HG02759 (cell line): ENCODE measurements around the gene TLR4.

Experiments used
- ATAC-seq: cut with Tn5 transposase; IDR thresholded peaks from one replicate; pipeline ENCODE4 v1.9.1; 2021; ENCODE audit warnings: mild to moderate bottlenecking, moderate library complexity; ENCODE audit not compliant: unreplicated experiment

The TLR4 gene

DNA sequence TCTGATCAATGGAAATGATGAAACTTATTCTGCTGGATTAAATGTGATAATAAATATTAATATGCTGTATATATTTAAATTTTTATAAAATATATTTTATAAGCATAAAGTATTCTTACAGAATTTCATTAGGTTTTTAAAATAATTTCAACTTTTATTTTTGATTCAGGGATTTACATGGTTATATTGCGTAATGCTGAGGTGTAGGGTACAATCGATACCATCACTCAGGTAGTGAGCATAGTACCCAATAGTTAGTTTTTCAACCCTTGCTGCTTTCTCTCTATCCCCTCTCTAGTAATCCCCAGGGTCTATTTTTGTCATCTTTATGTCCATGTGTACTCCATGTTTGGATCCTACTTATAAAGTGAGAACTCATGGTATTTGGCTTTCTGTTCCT, 5.7 kb downstream of the TLR4 start:
- ATAC-seq: no peak

- ATAC-seq: no peak
These were observed 10.1 kb downstream of the TLR4 start for GRCh38 chr9:117714282-117714681.

GRCh38 chr9:117715411-117715989, 11.3 kb downstream of the TLR4 start:
- ATAC-seq: no peak

DNA sequence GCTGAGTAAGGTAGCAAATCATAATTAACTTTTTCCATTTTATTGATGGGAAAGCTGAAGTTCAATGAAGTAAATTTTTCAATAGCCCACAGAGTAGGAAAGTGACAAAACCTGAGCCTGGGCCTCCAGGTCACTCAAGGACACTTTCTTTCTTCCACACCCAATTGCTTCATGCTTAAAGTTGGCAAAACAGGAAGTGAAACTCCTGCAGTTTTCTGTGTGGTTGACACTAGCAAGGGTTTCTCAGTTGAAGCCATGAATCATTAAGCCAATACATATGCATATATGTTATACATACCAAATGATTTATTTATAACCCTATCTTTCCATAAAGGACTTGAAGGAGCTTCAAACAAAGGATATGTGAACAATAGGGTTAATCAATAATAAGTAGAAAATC, 13.9 kb downstream of the TLR4 start:
- ATAC-seq: peak; percentile 99

- peak; percentile 9 for ATAC-seq
These were observed 14.5 kb downstream of the TLR4 start for GRCh38 chr9:117718701-117719100.

DNA sequence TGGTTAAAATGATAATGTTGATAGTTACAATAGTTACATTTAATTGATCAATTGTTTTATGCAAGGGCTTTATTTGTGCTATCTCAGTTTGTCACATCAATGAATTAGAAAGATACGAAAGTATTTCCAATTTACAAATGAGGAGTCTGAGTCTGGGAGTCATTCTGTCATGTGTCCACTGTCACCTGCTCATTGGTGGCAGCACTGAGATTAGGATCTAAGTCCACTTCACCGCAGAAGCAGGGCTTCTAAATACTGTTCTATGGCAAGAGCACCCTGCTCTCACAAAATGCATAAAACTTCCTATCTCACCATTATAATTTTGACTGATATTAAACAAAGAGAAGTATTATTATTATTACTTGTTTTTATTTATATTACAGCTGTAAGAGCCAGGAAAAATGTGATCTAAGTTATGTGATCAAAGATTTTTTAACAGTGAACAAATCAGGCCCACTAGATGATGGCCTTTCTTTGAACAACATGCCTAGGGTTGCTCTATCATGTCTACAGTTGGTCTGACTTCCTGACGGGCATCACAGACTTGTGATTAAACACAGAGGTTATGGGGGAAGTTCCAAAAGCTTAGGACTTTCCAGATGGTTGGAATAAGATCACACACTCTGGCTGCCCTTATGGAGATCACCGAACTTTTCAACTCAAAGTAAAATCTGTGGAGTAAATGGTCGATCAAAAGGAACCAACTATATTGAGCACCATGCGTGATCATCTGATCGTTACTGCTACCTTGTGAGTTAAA, 15.1 kb downstream of the TLR4 start:
- ATAC-seq: no peak

DNA sequence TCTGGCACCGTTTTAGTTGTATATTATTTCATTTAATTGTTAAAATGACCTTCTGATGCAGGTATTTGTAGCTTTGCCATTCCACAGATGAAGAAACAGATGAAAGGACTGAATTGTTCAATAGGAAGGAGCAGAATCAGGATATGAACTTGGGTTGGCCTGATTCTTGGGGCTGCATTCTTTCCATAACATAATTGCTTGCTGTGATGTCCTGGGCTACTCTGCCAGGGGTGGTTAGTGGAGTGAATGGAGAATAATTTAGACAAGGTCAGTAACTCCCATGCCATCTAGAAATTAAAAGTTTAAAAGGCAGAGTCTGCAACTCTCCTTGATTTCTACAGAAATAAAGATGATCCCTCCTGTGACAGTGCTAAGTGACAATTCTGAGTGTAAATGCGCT, 15.9 kb downstream of the TLR4 start:
- ATAC-seq: no peak

- ATAC-seq: no peak
These were observed 16.4 kb downstream of the TLR4 start for GRCh38 chr9:117720555-117720954.

- no peak for ATAC-seq
These were observed 16.8 kb downstream of the TLR4 start for GRCh38 chr9:117720987-117721386.

DNA sequence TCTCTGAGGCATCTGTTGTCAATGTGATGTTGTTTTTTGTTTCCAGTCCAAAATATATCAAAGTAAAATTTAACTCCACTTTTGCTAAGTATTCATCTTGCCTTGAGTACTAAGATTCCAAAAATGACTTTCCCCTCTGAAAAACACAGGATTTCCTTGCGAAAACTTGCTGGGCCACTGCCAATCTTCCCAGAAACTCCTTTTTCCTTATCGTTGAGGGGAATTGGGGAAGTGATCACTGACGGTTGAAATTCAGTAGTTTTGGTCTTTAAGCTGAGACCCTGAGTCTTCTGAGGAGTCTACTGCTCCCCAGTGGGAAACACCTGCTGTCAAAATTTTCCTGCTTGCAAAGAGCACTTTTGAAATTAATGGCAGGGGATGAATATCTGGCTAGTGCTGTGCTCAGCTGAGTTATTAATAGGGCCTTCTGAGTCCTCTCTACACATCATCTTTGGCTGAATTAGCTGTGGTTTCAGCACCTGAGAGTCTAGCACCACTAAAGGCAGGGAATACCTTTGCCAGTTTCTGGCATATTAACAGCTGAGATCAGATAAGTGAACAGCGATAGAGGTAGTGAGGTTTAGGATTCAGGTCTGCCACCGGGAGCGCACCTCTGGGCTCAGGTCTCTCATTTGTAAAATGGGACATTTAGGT, 18.0 kb downstream of the TLR4 start:
- no peak for ATAC-seq

GRCh38 chr9:117723986-117724625, 19.9 kb downstream of the TLR4 start:
- no peak for ATAC-seq

DNA sequence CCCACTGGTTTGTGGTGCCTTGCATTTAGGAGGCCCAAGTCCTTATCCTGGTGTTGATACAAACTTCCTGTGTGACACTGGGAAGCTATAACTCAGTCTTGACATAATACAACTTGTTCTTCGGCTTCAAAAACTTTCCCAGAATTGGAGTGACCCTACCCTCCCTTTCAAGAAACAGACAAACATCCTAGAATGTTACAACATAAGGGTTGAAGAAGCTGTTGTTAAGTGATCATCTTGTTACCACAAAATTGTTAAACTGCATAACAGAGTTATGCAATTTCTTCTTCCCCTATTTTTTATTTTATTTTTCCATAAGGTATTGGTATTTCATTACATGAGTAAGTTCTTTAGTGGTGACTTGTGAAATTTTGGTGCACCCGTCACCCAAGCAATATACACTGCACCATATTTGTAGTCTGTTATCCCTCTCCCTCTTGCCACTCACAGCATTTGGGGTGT, 21.3 kb downstream of the TLR4 start:
- no peak for ATAC-seq

DNA sequence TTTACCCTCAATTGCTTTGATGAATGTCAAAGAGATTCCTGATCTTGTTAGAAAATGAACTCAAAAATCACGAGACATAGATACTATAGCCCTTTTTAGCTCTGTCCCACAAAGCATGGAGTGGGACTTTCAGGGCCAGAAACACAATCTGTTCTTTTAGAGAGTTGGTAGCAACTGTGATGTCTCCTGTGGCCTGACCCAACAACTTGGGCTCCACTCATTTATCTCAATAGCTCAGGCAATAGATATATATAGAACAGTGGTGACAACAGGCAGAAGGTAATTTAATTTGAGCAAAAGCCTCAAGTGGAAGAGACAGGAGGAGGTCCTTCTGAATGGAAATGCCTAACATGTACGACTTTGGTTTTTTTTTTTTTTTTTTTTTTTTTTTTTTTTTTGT, 25.2 kb downstream of the TLR4 start:
- no peak for ATAC-seq

DNA sequence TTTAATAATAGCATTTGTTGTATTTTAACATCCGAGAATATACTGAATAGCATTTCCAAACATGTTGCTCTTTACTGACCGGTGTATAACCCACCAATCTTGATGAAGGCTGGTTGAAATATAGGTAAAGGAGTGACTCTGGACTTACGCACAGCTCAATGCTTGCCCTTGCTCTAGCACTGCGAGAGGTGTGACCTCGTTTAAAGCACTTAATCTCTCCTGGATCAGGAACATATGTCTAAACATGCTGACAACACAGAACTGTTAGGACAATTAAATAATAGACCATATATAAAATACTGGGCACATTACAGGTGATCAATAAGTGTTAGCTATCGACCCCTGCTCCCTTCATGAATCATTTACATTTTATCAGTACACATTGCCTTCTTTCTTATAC, 28.3 kb downstream of the TLR4 start:
- ATAC-seq: no peak

GRCh38 chr9:117733465-117733864, 29.3 kb downstream of the TLR4 start:
- ATAC-seq: no peak

DNA sequence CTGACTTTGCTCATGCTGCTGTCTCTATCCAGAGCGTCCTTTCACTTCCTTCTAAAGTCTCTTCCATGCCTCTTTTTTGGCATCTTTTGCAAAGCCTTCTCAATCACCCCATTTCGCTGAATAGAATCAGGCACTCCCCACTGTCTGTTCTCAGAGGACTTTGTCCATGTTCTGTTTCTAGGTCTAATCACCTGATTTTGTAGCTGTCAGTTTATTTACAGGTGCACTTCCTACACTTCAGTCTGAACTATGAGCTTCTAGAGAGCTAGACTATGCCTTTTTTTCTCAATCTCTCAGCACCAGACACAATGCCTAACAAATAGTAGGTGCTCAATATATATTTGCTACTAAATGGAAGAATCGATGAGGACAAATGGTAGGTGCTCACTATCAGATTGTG, 29.9 kb downstream of the TLR4 start:
- ATAC-seq: no peak

DNA sequence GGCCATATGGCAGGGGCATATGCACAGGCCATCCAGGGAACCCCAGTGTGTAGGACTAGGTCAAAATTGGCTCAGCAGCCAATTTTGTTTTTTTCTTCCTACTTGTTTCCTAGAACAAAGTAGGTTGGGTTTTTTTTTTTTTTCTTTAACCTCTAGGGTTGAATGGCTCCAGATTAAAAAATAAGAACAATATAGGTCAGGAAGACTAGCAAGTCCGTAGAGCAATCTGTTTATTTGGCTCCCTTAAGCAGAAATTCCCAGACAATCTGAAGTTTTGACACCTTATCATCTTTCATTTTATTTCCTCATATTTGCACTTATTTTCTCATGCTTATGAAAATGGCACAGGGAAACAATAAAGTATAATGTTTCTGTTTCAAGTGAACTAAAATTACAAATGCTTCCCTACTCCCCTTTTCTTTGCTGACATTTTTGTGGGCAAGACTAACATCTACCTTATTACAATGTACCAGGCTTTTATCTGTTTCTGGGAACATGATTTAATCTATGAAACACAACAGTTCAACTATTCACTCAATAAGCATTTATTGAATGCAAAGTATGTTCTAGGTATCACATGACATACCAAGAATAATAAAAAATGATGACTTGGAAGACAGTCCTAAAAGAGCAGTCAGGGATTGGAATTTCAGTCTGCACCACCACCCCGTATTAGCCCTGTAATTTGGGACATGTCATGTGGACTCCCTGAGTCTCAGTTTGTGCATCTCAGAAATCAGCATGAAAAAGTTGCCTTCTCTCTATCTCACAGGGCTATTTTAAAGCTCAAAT, 30.5 kb downstream of the TLR4 start:
- no peak for ATAC-seq

- no peak for ATAC-seq
These were observed 33.6 kb downstream of the TLR4 start for GRCh38 chr9:117737721-117738226.

GRCh38 chr9:117739206-117739605, 35.0 kb downstream of the TLR4 start:
- no peak for ATAC-seq

DNA sequence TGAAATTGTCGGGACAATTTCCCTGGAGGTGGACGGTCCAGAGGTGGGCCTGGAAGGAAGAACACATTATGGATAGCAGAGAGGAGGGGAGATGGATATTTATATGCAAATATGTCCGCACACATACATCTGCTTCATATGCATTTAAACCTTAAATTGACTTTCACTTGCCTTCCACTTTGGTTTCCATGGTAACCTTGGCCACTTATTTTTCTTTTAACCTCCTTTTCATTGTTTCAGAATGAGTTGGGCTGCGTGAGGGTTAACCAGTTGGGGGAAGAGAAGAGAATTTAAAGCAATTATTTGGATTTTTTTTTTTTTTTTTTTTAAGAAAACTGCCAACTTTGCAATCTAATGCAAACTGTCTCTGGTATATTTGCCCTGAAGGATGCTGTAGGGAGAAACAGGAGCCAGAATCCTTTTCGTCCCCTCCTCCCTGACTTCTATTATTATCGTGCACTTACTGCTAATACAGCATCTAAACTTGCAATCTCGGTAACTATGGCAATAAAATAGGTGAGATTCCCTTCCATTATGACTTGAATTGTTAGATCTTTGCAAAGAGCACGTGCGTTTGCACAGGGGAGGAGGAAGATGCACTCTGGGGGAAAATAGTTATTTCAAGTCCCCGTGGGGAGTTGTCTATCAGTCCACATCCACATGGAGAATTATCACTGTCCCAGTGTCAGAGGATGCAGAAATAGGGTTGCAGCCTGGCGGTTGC, 35.6 kb downstream of the TLR4 start:
- no peak for ATAC-seq
